Kidney glomerular epithelial cell (primary cell): Measurements from ENCODE around the gene EIF4G2.
"Not testable (repeated sequence)": the region's sequence is repeated elsewhere in the genome, so short reads cannot be mapped to it uniquely, and the experiment has no call there.

Experiments
- DNase-seq: peaks from one replicate; lab custom pipeline; 2025; lab: John Stamatoyannopoulos, UW

Gene EIF4G2

DNA sequence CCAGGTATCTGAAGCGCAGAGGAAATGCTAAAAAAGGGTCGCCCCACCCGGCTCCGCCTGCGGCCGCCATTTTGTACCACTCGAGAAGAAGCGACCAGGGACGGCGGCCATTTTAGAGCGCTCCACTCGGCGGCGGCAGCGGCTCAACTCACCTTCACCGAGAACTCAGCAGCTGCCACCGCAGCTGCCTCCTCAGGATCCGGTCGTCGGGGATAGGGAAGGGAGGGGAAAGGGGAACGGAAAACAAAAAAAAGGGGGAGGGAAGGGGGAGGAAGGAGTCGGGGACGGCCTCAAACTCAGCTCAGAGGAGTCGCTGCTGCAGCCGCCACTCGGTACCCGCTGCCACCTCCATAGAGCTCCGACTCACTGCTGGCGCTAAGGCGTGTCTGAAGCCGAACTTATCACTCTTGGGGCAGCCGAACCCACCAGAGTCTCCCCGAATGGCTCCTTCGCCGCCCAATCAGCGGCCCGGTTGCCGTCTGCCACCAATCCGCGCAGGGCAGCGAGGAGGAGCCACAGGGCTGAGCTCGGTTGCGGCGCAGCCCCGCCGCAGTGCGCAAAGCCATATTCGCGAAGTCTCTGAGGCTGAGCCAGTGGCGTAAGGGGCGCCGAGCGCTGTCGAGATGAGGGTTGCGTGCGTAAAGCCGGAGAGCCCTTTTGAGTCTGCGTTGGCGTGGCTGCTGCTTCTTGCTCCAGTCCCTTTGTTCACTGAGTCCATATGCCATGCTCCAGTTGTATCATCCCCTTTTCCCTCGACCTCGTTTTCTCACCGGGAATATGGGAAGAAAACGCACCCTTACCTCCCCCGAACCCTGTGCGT, at the start of gene EIF4G2:
Gene EIF4G2 (minus strand): TSS at position 374 of the 820 bp plus-strand sequence.
- DNase-seq: peak; percentile 98

DNA sequence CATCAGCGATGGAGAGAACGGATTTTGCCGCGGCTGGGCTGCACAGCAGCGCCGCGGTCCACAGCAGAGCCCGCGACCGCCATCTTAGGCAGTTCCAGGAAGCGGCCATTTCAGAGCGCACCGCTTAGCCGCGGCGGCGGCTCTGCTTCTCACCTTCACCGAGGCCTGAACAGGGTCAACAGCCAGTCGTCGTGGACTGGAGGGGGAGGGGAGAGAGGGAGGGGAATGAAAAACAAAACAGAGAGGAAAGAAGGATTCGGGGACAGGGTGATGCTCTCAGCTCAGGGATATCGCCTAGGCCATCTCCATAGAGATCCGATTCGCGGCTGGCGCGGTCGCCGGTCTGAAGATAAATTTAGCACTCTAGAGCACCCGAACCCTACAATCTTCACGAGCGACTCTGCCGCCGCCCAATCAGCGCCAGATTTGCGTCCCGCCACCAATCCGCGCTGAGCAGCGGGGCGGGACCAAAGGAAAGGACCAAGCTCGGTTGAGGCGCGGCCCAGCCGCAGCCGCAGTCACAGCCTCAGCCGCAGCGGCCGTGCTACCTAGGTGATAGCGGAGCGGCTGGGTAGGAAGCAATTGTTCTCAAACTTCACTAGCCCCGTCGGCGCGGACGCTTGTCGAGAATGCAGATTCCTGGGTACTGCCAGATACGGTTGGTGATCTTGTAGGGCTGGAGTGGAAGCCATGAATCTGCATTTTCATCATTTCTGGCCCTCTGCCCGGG, 49.1 kb upstream of the EIF4G2 start, which contains the start of gene ZBED5:
Gene ZBED5 (minus strand): TSS at position 345 of the 730 bp plus-strand sequence. CDS start 3,108 bp downstream, outside the sequence.
- DNase-seq: peak; percentile 95

DNA sequence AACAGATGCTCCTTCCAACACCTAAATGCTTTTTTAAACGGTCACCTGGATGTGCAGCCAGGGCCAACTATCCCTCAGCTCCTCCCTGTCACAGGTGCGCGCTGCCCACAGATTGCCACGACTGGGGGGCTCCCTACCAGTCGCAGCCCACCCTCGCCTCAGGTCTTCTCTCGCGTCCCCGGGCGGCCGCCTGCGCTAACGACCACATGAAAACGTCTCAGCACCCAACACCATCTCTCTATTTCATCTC, 48.7 kb upstream of the EIF4G2 start:
- DNase-seq: no peak

DNA sequence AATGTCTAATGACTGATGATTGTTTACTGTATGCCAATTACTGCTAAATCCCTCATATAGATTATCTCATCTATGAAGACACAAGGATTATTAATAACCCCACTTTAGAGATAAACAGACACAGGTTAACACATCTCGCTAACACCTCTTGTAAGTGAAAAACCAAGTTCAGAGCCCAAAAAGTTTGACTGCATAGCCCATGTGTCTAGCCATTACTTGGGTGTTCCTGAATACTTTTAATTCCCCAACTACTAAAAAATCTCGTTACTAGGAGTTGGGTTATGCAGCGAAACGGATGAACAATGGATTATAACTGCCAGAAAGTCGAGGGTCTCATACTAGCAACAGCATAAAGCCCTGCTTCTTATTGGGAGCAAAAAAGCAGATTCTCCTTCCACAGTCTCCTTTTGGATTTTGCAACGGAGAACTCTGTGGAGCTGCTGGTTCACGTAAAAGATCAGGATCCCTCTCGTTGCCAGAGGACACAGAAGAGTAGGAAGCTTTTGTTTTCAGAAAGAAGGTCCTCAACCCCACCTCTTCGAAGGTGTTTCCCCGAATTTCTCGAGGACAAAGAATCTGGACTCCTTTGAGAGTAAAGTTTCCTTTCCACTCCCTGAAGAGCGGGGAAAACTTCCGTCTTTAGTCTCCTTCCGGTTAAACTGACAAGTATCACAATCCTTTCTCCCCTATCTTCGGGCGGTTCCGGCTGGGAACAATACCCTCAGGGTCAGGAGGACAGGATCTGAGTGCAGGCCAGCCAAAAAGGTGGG, 48.1 kb upstream of the EIF4G2 start:
- no peak for DNase-seq

DNA sequence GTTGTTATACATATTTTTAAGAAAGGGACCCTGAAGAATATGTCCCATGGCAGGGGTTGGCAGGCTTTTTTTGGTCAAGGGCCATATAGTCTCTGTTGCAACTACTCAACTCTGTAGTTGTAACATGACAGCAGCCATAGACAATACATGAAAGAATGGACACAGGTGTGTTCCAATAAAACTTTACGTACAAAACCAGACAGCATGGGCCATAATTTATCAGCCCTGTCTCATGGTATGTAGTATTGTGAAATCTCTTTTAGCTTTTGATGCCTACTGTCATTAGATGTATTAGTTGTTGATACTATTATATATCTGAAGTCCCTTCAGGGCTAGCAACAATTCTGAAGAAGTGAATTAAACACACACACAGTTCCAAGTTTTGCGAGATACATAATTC, 46.6 kb upstream of the EIF4G2 start:
- DNase-seq: no peak

DNA sequence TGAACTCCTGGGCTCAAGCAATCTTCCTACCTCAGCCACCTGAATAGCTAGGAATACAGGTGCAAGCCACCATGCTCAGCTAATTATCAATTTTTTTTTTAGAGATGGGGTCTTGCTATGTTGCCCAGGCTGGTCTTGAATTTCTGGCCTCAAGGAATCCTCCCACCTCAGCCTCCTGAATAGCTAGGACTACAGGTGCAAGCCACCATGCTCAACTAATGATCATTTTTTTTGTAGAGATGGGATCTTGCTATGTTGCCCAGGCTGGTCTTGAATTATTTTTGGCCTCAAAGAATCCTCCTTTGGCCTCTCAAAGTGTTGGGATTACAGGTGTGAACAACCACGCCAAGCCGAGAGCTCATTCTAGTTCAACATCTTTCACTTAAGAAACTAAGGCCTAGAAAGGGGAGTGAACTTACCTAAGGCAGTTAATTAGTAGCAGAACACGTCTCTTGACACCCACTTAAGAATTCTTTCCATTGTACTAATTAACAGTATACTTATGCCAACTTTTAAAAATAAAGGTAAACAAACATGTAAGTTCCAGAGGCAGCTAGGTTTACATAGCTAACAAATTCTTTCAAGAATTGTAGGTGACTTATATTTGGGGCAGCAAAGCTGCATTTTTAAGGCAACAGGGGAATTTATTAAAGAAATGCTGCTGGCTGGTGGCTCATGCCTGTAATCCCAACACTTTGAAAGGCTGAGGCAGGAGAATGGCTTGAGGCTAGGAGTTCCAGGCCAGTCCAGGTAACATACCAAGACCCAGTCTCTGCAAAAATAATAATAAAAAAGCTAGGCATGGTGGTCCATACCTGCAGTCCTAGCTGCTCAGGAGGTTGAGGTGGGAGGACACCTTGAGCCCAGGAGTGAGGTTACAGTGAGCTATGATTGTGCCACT, 39.5 kb upstream of the EIF4G2 start:
- no peak for DNase-seq

DNA sequence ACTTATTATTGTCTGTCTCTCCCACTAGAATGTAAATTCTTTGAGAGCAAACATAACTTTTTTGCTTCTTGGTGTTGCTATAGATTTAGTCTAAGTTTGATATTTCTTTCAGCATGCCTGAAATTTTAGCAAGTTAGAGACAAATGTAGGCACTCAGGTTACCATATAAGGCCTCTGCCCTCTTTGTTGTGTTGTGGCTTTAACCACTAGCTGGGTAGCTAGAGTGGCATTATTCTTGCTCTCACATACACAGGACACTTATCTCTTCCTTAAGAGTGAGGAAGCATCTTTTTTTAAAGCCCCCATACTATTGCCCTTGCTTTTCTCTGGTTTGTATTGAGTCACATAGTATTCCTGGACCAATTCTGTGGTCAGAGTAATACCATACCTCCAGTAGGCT, 37.9 kb upstream of the EIF4G2 start:
- no peak for DNase-seq

DNA sequence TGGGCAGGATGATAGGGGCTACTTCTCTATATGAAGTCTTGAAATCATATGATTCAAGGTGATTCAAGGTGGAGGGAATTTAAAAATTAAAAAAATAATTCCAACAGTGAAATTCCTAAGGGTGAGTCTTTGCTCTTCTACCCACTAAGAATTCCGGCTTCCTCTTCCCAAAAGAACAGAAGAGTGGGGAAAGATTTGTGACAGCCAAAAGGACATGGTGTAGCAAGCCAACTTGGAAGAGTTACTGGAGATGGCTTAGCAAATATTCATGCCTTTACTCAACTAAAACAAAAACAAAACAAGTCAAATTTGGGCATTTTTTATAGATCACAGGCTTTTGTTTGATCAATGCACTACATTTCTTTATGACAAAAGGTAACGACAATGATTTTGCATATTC, 36.9 kb upstream of the EIF4G2 start:
- no peak for DNase-seq

GRCh38 chr11:10844796-10845195, 36.1 kb upstream of the EIF4G2 start:
- no peak for DNase-seq

GRCh38 chr11:10844356-10844755, 35.6 kb upstream of the EIF4G2 start:
- DNase-seq: no peak

- DNase-seq: no peak
Measured at GRCh38 chr11:10838881-10839280, 30.2 kb upstream of the EIF4G2 start.

GRCh38 chr11:10838083-10838482, 29.4 kb upstream of the EIF4G2 start:
- no peak for DNase-seq

DNA sequence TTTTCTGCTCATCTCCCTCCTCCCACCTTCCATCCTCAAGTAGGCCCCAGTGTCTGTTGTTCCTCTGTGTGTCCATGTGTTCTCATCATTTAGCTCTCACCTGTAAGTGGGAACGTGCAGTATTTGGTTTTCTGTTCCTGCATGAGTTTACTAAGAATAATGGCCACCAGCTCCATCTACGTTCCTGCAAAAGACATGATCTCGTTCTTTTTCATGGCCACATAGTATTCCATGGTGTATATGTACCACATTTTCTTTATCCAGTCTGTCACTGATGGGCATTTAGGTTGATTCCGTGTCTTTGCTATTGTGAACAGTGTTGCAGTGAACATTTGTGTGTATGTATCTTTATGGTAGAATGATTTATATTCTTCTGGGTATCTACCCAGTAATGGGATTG, 28.2 kb upstream of the EIF4G2 start:
- DNase-seq: not testable (repeated sequence)

GRCh38 chr11:10829139-10829538, 20.4 kb upstream of the EIF4G2 start:
- no peak for DNase-seq

GRCh38 chr11:10828402-10828801, 19.7 kb upstream of the EIF4G2 start:
- DNase-seq: no peak

DNA sequence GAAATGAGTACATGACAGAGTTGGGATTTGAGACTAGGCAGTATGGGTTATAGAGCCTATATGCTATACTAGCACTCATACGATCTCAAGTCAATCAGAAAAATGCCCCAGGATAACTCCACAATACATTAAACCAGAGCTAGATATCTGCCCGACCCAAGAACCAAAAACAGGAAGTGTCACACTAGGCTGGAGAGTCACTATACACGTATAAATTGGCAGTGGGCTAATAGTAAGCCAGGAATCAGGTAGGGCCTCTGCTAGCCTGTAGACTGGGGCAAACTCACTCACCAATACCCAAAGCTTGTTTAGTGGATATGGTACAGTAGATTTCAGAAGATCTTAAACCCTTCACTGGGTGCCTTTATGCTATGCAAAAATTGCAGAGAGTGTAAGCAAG, 16.2 kb upstream of the EIF4G2 start:
- no peak for DNase-seq

GRCh38 chr11:10823152-10823579, 14.4 kb upstream of the EIF4G2 start:
- DNase-seq: no peak

GRCh38 chr11:10822491-10822890, 13.8 kb upstream of the EIF4G2 start:
- DNase-seq: not testable (repeated sequence)

DNA sequence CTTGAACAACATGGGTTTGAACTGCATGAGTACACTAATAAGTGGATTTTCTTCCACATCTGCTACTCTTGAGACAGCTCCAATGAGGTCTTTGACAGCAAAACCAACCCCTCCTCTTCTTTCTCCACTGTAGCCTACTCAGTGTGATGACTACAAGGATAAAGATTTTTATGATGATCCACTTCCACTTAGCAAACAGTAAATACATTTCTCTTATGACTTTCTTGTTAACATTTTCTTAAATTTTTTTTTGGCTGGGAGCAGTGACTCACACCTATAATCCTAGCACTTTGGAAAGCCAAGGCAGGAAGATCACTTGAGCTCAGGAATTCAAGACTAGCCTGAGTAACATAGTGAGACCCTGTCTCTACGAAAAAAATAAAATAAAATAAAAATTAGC, 9.9 kb upstream of the EIF4G2 start:
- no peak for DNase-seq

- DNase-seq: no peak
Measured at GRCh38 chr11:10813945-10814344, 5.2 kb upstream of the EIF4G2 start.

- peak; percentile 64 for DNase-seq
Measured at GRCh38 chr11:10809373-10810160, 841 bp upstream of the EIF4G2 start.
